ENCODE measurements around the gene TOMM40.

The TOMM40 gene

DNA sequence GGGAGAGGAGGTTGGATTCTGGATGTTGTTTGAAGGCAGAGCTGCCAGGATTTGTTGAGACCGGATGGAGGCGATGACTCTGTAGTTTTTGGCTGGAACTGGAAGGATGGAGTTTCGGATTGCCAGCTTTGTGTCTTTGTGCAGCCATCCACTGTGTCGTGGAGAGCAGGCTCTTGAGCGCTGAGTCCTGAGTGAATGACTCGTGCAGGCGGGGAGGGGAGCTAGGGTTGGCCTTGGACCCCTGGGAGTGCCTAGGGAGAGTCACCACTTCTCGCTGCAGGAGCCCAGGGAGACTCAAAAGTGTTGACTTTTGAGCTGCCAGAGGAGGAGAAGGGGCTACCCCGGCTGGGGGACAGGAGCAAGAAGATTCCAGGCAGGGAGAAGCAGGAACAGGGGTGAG, 3.9 kb downstream of the TOMM40 start:
- Histone ChIP-seq H3K4me1 (ENCODE audit: control insufficient read depth in 1 of 2, insufficient read depth in 2 of 2, low read length in 2 of 2) (peaks cover 12 to 18% of the 10 kb centered on the region in 2 donors), H3K4me3 (ENCODE audit: low read depth in 1 of 2, low read length in 2 of 2) (no peak overlapping the region), H3K27me3 (ENCODE audit: control insufficient read depth in 1 of 2, insufficient read depth in 2 of 2, low read length in 2 of 2) (no peaks in the 10 kb centered on the region), H3K27ac (ENCODE audit: low read depth, low read length) (no peak overlapping the region), H3K9ac (ENCODE audit: low read depth in 1 of 2, low read length in 2 of 2) (no peak overlapping the region), H3K9me3 (ENCODE audit: control insufficient read depth in 1 of 2, low read length in 2 of 2) (no peaks in the 10 kb centered on the region), H3K36me3 (ENCODE audit: control insufficient read depth in 1 of 2, insufficient read depth in 2 of 2, low read length in 2 of 2) (peaks cover 25 to 60% of the 10 kb centered on the region in 2 donors)

GRCh38 chr19:44897835-44898234, 6.8 kb downstream of the TOMM40 start:
- Histone ChIP-seq H3K9ac (ENCODE audit: low read depth in 1 of 2, low read length in 2 of 2) (no peak overlapping the region), H3K36me3 (ENCODE audit: control insufficient read depth in 1 of 2, insufficient read depth in 2 of 2, low read length in 2 of 2) (peaks cover 30 to 81% of the 10 kb centered on the region in 2 donors), H3K4me3 (ENCODE audit: low read depth in 1 of 2, low read length in 2 of 2) (no peak overlapping the region), H3K4me1 (ENCODE audit: control insufficient read depth in 1 of 2, insufficient read depth in 2 of 2, low read length in 2 of 2) (peaks cover 0 to 2% of the 10 kb centered on the region in 2 donors), H3K27me3 (ENCODE audit: control insufficient read depth in 1 of 2, insufficient read depth in 2 of 2, low read length in 2 of 2) (no peaks in the 10 kb centered on the region), H3K27ac (ENCODE audit: low read depth, low read length) (no peak overlapping the region), H3K9me3 (ENCODE audit: control insufficient read depth in 1 of 2, low read length in 2 of 2) (no peaks in the 10 kb centered on the region)

GRCh38 chr19:44900328-44901244, 9.5 kb downstream of the TOMM40 start:
- Histone ChIP-seq H3K4me3 (ENCODE audit: low read depth in 1 of 2, low read length in 2 of 2) (no peak overlapping the region), H3K27me3 (ENCODE audit: control insufficient read depth in 1 of 2, insufficient read depth in 2 of 2, low read length in 2 of 2) (peaks cover 5 to 7% of the 10 kb centered on the region in 2 donors), H3K9me3 (ENCODE audit: control insufficient read depth in 1 of 2, low read length in 2 of 2) (no peaks in the 10 kb centered on the region), H3K4me1 (ENCODE audit: control insufficient read depth in 1 of 2, insufficient read depth in 2 of 2, low read length in 2 of 2) (peaks cover 5 to 11% of the 10 kb centered on the region in 2 donors), H3K9ac (ENCODE audit: low read depth in 1 of 2, low read length in 2 of 2) (no peak overlapping the region), H3K27ac (ENCODE audit: low read depth, low read length) (no peak overlapping the region), H3K36me3 (ENCODE audit: control insufficient read depth in 1 of 2, insufficient read depth in 2 of 2, low read length in 2 of 2) (peaks cover 20 to 56% of the 10 kb centered on the region in 2 donors)

- Histone ChIP-seq H3K27me3 (ENCODE audit: control insufficient read depth in 1 of 2, insufficient read depth in 2 of 2, low read length in 2 of 2) (peaks cover 9 to 12% of the 10 kb centered on the region in 2 donors), H3K9ac (ENCODE audit: low read depth in 1 of 2, low read length in 2 of 2) (no peak overlapping the region), H3K9me3 (ENCODE audit: control insufficient read depth in 1 of 2, low read length in 2 of 2) (no peaks in the 10 kb centered on the region), H3K4me1 (ENCODE audit: control insufficient read depth in 1 of 2, insufficient read depth in 2 of 2, low read length in 2 of 2) (peaks cover 11 to 12% of the 10 kb centered on the region in 2 donors), H3K27ac (ENCODE audit: low read depth, low read length) (no peak overlapping the region), H3K4me3 (ENCODE audit: low read depth in 1 of 2, low read length in 2 of 2) (no peak overlapping the region), H3K36me3 (ENCODE audit: control insufficient read depth in 1 of 2, insufficient read depth in 2 of 2, low read length in 2 of 2) (peaks cover 6 to 31% of the 10 kb centered on the region in 2 donors)
Measured at GRCh38 chr19:44903216-44903601, 12.2 kb downstream of the TOMM40 start.

GRCh38 chr19:44903602-44904425, 12.8 kb downstream of the TOMM40 start:
- Histone ChIP-seq H3K9ac (ENCODE audit: low read depth in 1 of 2, low read length in 2 of 2) (no peak overlapping the region), H3K4me3 (ENCODE audit: low read depth in 1 of 2, low read length in 2 of 2) (no peak overlapping the region), H3K36me3 (ENCODE audit: control insufficient read depth in 1 of 2, insufficient read depth in 2 of 2, low read length in 2 of 2) (peaks cover 6 to 30% of the 10 kb centered on the region in 2 donors), H3K27me3 (ENCODE audit: control insufficient read depth in 1 of 2, insufficient read depth in 2 of 2, low read length in 2 of 2) (peaks cover 9 to 12% of the 10 kb centered on the region in 2 donors), H3K27ac (ENCODE audit: low read depth, low read length) (no peak overlapping the region), H3K4me1 (ENCODE audit: control insufficient read depth in 1 of 2, insufficient read depth in 2 of 2, low read length in 2 of 2) (peaks cover 11 to 12% of the 10 kb centered on the region in 2 donors), H3K9me3 (ENCODE audit: control insufficient read depth in 1 of 2, low read length in 2 of 2) (no peaks in the 10 kb centered on the region)

DNA sequence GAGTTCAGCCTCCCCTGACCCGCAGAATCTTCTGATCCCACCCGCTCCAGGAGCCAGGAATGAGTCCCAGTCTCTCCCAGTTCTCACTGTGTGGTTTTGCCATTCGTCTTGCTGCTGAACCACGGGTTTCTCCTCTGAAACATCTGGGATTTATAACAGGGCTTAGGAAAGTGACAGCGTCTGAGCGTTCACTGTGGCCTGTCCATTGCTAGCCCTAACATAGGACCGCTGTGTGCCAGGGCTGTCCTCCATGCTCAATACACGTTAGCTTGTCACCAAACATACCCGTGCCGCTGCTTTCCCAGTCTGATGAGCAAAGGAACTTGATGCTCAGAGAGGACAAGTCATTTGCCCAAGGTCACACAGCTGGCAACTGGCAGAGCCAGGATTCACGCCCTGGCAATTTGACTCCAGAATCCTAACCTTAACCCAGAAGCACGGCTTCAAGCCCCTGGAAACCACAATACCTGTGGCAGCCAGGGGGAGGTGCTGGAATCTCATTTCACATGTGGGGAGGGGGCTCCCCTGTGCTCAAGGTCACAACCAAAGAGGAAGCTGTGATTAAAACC, 13.5 kb downstream of the TOMM40 start:
- Histone ChIP-seq H3K9ac (ENCODE audit: low read depth in 1 of 2, low read length in 2 of 2) (no peak overlapping the region), H3K36me3 (ENCODE audit: control insufficient read depth in 1 of 2, insufficient read depth in 2 of 2, low read length in 2 of 2) (peaks cover 6 to 30% of the 10 kb centered on the region in 2 donors), H3K4me1 (ENCODE audit: control insufficient read depth in 1 of 2, insufficient read depth in 2 of 2, low read length in 2 of 2) (peaks cover 11 to 12% of the 10 kb centered on the region in 2 donors), H3K27ac (ENCODE audit: low read depth, low read length) (no peak overlapping the region), H3K9me3 (ENCODE audit: control insufficient read depth in 1 of 2, low read length in 2 of 2) (no peaks in the 10 kb centered on the region), H3K4me3 (ENCODE audit: low read depth in 1 of 2, low read length in 2 of 2) (no peak overlapping the region), H3K27me3 (ENCODE audit: control insufficient read depth in 1 of 2, insufficient read depth in 2 of 2, low read length in 2 of 2) (peaks cover 9 to 12% of the 10 kb centered on the region in 2 donors)

DNA sequence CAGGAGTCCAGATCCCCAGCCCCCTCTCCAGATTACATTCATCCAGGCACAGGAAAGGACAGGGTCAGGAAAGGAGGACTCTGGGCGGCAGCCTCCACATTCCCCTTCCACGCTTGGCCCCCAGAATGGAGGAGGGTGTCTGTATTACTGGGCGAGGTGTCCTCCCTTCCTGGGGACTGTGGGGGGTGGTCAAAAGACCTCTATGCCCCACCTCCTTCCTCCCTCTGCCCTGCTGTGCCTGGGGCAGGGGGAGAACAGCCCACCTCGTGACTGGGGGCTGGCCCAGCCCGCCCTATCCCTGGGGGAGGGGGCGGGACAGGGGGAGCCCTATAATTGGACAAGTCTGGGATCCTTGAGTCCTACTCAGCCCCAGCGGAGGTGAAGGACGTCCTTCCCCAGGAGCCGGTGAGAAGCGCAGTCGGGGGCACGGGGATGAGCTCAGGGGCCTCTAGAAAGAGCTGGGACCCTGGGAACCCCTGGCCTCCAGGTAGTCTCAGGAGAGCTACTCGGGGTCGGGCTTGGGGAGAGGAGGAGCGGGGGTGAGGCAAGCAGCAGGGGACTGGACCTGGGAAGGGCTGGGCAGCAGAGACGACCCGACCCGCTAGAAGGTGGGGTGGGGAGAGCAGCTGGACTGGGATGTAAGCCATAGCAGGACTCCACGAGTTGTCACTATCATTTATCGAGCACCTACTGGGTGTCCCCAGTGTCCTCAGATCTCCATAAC, 14.5 kb downstream of the TOMM40 start, which contains the start of gene APOE:
Gene APOE, plus strand, starts transcription at position 360 of the 724 bp plus-strand sequence. CDS start 829 bp downstream, outside the sequence.
- Histone ChIP-seq H3K4me3 (ENCODE audit: low read depth in 1 of 2, low read length in 2 of 2) (peak within 1 kb of the TSS; percentile 16 to 55), H3K9me3 (ENCODE audit: control insufficient read depth in 1 of 2, low read length in 2 of 2) (no peaks in the 10 kb centered on the region), H3K36me3 (ENCODE audit: control insufficient read depth in 1 of 2, insufficient read depth in 2 of 2, low read length in 2 of 2) (peaks cover 6 to 21% of the 10 kb centered on the region in 2 donors), H3K4me1 (ENCODE audit: control insufficient read depth in 1 of 2, insufficient read depth in 2 of 2, low read length in 2 of 2) (peaks cover 11 to 12% of the 10 kb centered on the region in 2 donors), H3K27me3 (ENCODE audit: control insufficient read depth in 1 of 2, insufficient read depth in 2 of 2, low read length in 2 of 2) (peaks cover 9 to 12% of the 10 kb centered on the region in 2 donors), H3K9ac (ENCODE audit: low read depth in 1 of 2, low read length in 2 of 2) (peak within 1 kb of the TSS in 1 of 2 donors; percentile 18), H3K27ac (ENCODE audit: low read depth, low read length) (peak within 1 kb of the TSS; percentile 10)

DNA sequence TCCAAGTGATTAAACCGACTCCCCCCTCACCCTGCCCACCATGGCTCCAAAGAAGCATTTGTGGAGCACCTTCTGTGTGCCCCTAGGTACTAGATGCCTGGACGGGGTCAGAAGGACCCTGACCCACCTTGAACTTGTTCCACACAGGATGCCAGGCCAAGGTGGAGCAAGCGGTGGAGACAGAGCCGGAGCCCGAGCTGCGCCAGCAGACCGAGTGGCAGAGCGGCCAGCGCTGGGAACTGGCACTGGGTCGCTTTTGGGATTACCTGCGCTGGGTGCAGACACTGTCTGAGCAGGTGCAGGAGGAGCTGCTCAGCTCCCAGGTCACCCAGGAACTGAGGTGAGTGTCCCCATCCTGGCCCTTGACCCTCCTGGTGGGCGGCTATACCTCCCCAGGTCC, 16.6 kb downstream of the TOMM40 start:
- Histone ChIP-seq H3K9me3 (ENCODE audit: control insufficient read depth in 1 of 2, low read length in 2 of 2) (no peaks in the 10 kb centered on the region), H3K27me3 (ENCODE audit: control insufficient read depth in 1 of 2, insufficient read depth in 2 of 2, low read length in 2 of 2) (peaks cover 9 to 12% of the 10 kb centered on the region in 2 donors), H3K4me1 (ENCODE audit: control insufficient read depth in 1 of 2, insufficient read depth in 2 of 2, low read length in 2 of 2) (peaks cover 16 to 21% of the 10 kb centered on the region in 2 donors), H3K36me3 (ENCODE audit: control insufficient read depth in 1 of 2, insufficient read depth in 2 of 2, low read length in 2 of 2) (peaks cover 0 to 4% of the 10 kb centered on the region in 2 donors), H3K27ac (ENCODE audit: low read depth, low read length) (no peak overlapping the region), H3K9ac (ENCODE audit: low read depth in 1 of 2, low read length in 2 of 2) (no peak overlapping the region), H3K4me3 (ENCODE audit: low read depth in 1 of 2, low read length in 2 of 2) (no peak overlapping the region)

DNA sequence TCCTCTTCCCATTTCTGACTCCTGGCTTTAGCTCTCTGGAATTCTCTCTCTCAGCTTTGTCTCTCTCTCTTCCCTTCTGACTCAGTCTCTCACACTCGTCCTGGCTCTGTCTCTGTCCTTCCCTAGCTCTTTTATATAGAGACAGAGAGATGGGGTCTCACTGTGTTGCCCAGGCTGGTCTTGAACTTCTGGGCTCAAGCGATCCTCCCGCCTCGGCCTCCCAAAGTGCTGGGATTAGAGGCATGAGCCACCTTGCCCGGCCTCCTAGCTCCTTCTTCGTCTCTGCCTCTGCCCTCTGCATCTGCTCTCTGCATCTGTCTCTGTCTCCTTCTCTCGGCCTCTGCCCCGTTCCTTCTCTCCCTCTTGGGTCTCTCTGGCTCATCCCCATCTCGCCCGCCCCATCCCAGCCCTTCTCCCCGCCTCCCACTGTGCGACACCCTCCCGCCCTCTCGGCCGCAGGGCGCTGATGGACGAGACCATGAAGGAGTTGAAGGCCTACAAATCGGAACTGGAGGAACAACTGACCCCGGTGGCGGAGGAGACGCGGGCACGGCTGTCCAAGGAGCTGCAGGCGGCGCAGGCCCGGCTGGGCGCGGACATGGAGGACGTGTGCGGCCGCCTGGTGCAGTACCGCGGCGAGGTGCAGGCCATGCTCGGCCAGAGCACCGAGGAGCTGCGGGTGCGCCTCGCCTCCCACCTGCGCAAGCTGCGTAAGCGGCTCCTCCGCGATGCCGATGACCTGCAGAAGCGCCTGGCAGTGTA, 17.2 kb downstream of the TOMM40 start:
- no peak overlapping the region for H3K27ac ChIP-seq (ENCODE audit: low read depth, low read length)
- H3K9me3 ChIP-seq (ENCODE audit: control insufficient read depth in 1 of 2, low read length in 2 of 2) = no peaks in the 10 kb centered on the region
- no peak overlapping the region for H3K9ac ChIP-seq (ENCODE audit: low read depth in 1 of 2, low read length in 2 of 2)
- peaks cover 9 to 12% of the 10 kb centered on the region in 2 donors for H3K27me3 ChIP-seq (ENCODE audit: control insufficient read depth in 1 of 2, insufficient read depth in 2 of 2, low read length in 2 of 2)
- no peaks in the 10 kb centered on the region for H3K36me3 ChIP-seq (ENCODE audit: control insufficient read depth in 1 of 2, insufficient read depth in 2 of 2, low read length in 2 of 2)
- peaks cover 16 to 21% of the 10 kb centered on the region in 2 donors for H3K4me1 ChIP-seq (ENCODE audit: control insufficient read depth in 1 of 2, insufficient read depth in 2 of 2, low read length in 2 of 2)
- H3K4me3 ChIP-seq (ENCODE audit: low read depth in 1 of 2, low read length in 2 of 2) = no peak overlapping the region
